Gastrocnemius medialis (tissue), 4 donors: ENCODE measurements around the gene CEP170.
"Not testable (repeated sequence)": the region's sequence is repeated elsewhere in the genome, so short reads cannot be mapped to it uniquely, and the experiment has no call there.

Experiments
- CTCF ChIP-seq, 5 experiments: fragments of 450-650 bp in 3 of 5; fragments of 200-600 bp in 2 of 5; sonication (generic) in 2 of 5; IDR thresholded peaks in 4 of 5; conservative IDR thresholded peaks in 1 of 5; 1 replicate in 4 of 5; 2 replicates in 1 of 5; pipeline ENCODE4 v1.5.1; 2016 to 2019; ENCODE audit warnings: antibody characterized with exemption in 5 of 5, mild to moderate bottlenecking in 3 of 5, moderate library complexity in 3 of 5
- POLR2A ChIP-seq, 2 donors: fragments of 450-650 bp; IDR thresholded peaks; one replicate each; pipeline ENCODE4 v1.6.1; 2017; ENCODE audit warnings: antibody characterized with exemption in 2 of 2, mild to moderate bottlenecking in 2 of 2, moderate library complexity in 2 of 2

GRCh38 chr1:243184787-243185186 is 70.3 kb downstream of the CEP170 start:
- not testable (repeated sequence) for TF ChIP-seq CTCF (IDR thresholded peaks at IDR 0.05 in 4 of 5, conservative IDR thresholded peaks at IDR 0.05 in 1 of 5); POLR2A (IDR thresholded peaks at IDR 0.05)
